DMS153 (cell line): Measurements from ENCODE around the gene DPH1.

ENCODE experiments used
- DNase-seq: peaks from one replicate; lab custom pipeline; 2025; lab: John Stamatoyannopoulos, UW

Gene DPH1

DNA sequence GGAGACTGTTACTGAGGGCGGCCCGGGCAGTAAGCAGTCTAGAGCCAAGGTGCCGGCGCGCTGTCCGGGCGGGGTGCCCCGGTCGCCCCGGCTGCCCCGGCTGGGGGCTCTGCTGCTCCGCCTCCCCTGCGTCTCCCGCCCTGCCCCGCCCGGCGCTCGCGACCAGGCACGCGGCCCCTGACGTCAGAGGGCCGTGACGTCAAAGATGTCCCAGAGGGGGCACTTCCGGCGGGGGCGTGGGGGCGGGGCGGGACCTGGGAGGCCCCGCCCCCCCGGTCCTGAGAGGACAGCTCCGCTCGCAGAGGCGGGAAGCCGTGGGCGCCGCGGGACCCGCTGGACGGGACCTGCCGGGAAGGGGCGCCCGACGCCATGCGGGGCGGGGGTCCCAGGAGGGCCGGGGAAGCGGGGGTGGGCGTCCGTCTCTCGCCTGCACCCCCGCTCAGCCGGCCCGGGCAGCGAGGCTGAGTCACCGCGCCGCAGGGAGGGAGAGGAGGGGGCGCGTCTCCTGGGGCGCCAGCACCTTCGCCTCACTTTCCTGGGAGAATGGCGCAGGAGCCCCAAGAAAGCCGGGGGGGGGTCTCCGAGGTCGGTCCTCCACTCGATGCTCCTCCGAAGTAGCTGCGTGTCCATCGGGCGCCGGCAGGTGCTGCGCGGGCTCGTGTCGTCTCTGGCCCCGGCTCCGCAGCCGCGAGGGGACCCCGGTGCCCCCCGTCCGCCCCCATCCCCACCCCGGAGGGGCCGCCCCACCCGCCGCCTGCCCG is 20.5 kb downstream of the DPH1 start:
- DNase-seq, result peak; percentile 21

GRCh38 chr17:2051061-2051932 is 21.3 kb downstream of the DPH1 start:
- no peak for DNase-seq

- no peak for DNase-seq
These were observed 22.1 kb downstream of the DPH1 start for GRCh38 chr17:2051933-2052559.

GRCh38 chr17:2053380-2054261 is 23.7 kb downstream of the DPH1 start:
- no peak for DNase-seq

GRCh38 chr17:2054262-2054511 is 24.2 kb downstream of the DPH1 start:
- no peak for DNase-seq

GRCh38 chr17:2054512-2055291 is 24.7 kb downstream of the DPH1 start, which contains the start of gene HIC1:
Gene HIC1, plus strand, starts transcription at chr17:2055103. Its CDS starts 1,588 bp downstream, at chr17:2056691.
- DNase-seq, result peak; percentile 9

GRCh38 chr17:2055292-2056205 is 25.6 kb downstream of the DPH1 start:
- no peak for DNase-seq

- no peak for DNase-seq
These were observed 26.5 kb downstream of the DPH1 start for GRCh38 chr17:2056206-2057174.

DNA sequence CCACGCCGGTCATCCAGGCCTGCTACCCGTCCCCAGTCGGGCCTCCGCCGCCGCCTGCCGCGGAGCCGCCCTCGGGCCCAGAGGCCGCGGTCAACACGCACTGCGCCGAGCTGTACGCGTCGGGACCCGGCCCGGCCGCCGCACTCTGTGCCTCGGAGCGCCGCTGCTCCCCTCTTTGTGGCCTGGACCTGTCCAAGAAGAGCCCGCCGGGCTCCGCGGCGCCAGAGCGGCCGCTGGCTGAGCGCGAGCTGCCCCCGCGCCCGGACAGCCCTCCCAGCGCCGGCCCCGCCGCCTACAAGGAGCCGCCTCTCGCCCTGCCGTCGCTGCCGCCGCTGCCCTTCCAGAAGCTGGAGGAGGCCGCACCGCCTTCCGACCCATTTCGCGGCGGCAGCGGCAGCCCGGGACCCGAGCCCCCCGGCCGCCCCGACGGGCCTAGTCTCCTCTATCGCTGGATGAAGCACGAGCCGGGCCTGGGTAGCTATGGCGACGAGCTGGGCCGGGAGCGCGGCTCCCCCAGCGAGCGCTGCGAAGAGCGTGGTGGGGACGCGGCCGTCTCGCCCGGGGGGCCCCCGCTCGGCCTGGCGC is 27.3 kb downstream of the DPH1 start:
- no peak for DNase-seq

DNA sequence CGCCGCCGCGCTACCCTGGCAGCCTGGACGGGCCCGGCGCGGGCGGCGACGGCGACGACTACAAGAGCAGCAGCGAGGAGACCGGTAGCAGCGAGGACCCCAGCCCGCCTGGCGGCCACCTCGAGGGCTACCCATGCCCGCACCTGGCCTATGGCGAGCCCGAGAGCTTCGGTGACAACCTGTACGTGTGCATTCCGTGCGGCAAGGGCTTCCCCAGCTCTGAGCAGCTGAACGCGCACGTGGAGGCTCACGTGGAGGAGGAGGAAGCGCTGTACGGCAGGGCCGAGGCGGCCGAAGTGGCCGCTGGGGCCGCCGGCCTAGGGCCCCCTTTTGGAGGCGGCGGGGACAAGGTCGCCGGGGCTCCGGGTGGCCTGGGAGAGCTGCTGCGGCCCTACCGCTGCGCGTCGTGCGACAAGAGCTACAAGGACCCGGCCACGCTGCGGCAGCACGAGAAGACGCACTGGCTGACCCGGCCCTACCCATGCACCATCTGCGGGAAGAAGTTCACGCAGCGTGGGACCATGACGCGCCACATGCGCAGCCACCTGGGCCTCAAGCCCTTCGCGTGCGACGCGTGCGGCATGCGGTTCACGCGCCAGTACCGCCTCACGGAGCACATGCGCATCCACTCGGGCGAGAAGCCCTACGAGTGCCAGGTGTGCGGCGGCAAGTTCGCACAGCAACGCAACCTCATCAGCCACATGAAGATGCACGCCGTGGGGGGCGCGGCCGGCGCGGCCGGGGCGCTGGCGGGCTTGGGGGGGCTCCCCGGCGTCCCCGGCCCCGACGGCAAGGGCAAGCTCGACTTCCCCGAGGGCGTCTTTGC is 28.0 kb downstream of the DPH1 start:
- no peak for DNase-seq

- no peak for DNase-seq
These were observed 28.9 kb downstream of the DPH1 start for GRCh38 chr17:2058586-2059546.

GRCh38 chr17:2059547-2060384 is 29.8 kb downstream of the DPH1 start:
- DNase-seq, result no peak

GRCh38 chr17:2060385-2060658 is 30.4 kb downstream of the DPH1 start:
- no peak for DNase-seq

- no peak for DNase-seq
These were observed 30.9 kb downstream of the DPH1 start for GRCh38 chr17:2060681-2061440.

- no peak for DNase-seq
These were observed 31.5 kb downstream of the DPH1 start for GRCh38 chr17:2061441-2061958.
